Skeletal muscle tissue (tissue), 4 donors: ENCODE results near the gene LOXL3. TPM values are rescaled to one million over a fixed set of nuclear protein-coding genes. Genes with fewer than 3 reads are reported as not detected.

Source experiments
- H3K27ac ChIP-seq: one replicate; pipeline ENCODE4 v1.7.0; 2013; ENCODE audit warnings: mild to moderate bottlenecking, low read depth, low read length, inconsistent platforms
- H3K27me3 ChIP-seq, 3 donors: one replicate each; pipeline ENCODE4 v1.7.0; 2013; ENCODE audit warnings: low read length in 3 of 3; ENCODE audit not compliant: control insufficient read depth in 3 of 3, insufficient read depth in 3 of 3
- H3K36me3 ChIP-seq, 3 donors: one replicate each; pipeline ENCODE4 v1.7.0; 2013; ENCODE audit warnings: low read length in 3 of 3; ENCODE audit not compliant: control insufficient read depth in 3 of 3, insufficient read depth in 3 of 3
- H3K4me1 ChIP-seq, 3 donors: one replicate each; pipeline ENCODE4 v1.7.0; 2013; ENCODE audit warnings: low read length in 3 of 3, mild to moderate bottlenecking in 3 of 3; ENCODE audit not compliant: control insufficient read depth in 3 of 3, insufficient read depth in 3 of 3
- H3K4me3 ChIP-seq, 3 donors: one replicate each; pipeline ENCODE4 v1.7.0; 2013; ENCODE audit warnings: low read length in 3 of 3
- H3K9ac ChIP-seq, 3 donors: one replicate each; pipeline ENCODE4 v1.7.0; 2013; ENCODE audit warnings: low read length in 3 of 3, mild to moderate bottlenecking in 3 of 3, moderate library complexity in 2 of 3, low read depth in 1 of 3
- H3K9me3 ChIP-seq, 3 donors: one replicate each; pipeline ENCODE4 v1.7.0; 2013; ENCODE audit warnings: low read length in 3 of 3; ENCODE audit not compliant: control insufficient read depth in 3 of 3
- total RNA-seq: library from RNA; depleted of rRNA; stranded (reverse); fragments of >200 nt; gene quantifications from one replicate; pipeline ENCODE4 v1.2.3, GENCODE V29; 2014
- donor health status: Osteomylitis.

Gene LOXL3
- total RNA-seq, 1 donor from 2014 or later: 8.4 TPM

GRCh38 chr2:74507926-74508520 lies 45.7 kb downstream of the LOXL3 start:
- no peaks in the 10 kb centered on the region for H3K9me3 ChIP-seq
- H3K36me3 ChIP-seq: peaks cover 16 to 19% (median 18%) of the 10 kb centered on the region in 3 donors
- H3K9ac ChIP-seq: peak overlapping the region; percentile 88 to 99 (median 98)
- H3K4me1 ChIP-seq: peaks cover 24 to 29% (median 26%) of the 10 kb centered on the region in 3 donors
- H3K27me3 ChIP-seq: peaks cover 35 to 53% (median 39%) of the 10 kb centered on the region in 3 donors
- H3K27ac ChIP-seq: peak overlapping the region; percentile 98
- H3K4me3 ChIP-seq: peak overlapping the region; percentile 97 to 100 (median 99)

DNA sequence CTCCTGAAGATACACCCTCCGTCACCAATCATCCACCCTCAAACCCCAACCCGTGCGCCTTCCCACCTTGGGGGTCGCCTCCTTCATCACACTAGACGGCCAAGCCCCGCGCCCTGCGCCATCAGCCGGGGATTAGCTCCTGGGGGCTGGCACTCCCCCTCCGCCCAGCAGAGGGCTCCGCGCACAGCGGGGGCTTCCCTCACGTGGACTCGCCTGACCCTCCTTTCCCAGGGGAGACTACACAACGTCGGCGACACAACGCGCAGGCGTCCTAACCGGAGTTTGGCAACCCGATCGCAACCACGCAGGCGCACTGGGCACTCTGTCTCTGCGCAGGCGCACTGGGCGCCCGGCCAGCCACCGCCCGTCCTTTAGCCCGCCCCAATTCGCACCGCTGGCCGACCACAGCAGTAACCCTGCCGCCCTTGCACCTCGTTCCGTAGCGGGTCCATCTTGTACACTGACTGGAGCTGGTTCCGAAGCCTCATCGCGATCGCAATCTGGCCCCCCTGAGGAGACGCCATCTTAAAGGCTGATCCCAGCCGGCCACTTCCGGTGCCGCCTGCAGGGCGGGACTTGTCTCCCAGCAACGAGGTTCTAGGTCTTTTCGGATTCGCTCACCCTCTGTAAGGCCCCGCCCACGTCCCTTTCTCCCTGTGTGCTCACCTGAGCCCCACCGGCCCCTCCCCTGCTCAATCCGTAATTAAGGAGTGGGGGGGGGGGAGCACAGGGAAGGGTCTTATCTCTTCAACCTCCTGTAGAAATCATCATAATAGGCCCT lies 46.4 kb downstream of the LOXL3 start, which contains the start of gene PCGF1:
PCGF1 (minus strand) TSS at position 551 of the 781 bp plus-strand sequence; CDS start at position 524, 27 bp downstream.
- Histone ChIP-seq H3K4me1 (peaks cover 24 to 30% (median 26%) of the 10 kb centered on the region in 3 donors), H3K9ac (peak within 1 kb of the TSS; percentile 88 to 99 (median 98)), H3K27me3 (peaks cover 34 to 54% (median 36%) of the 10 kb centered on the region in 3 donors)

GRCh38 chr2:74505448-74506246 lies 48.1 kb downstream of the LOXL3 start:
- H3K9ac ChIP-seq: peak overlapping the region in 1 of 3 donors; percentile 25
- H3K4me1 ChIP-seq: peaks cover 24 to 31% (median 26%) of the 10 kb centered on the region in 3 donors
- H3K27me3 ChIP-seq: peaks cover 31 to 53% (median 36%) of the 10 kb centered on the region in 3 donors
- no peak overlapping the region for H3K27ac ChIP-seq
- peaks cover 16 to 19% (median 18%) of the 10 kb centered on the region in 3 donors for H3K36me3 ChIP-seq
- peak overlapping the region; percentile 3 to 29 (median 7) for H3K4me3 ChIP-seq
- no peaks in the 10 kb centered on the region for H3K9me3 ChIP-seq

More for the DNA sequence above, 46.4 kb downstream of the LOXL3 start, which contains the start of gene PCGF1:
- H3K4me3 ChIP-seq: peak within 1 kb of the TSS; percentile 97 to 100 (median 99)
- no peaks in the 10 kb centered on the region for H3K9me3 ChIP-seq
- H3K27ac ChIP-seq: peak within 1 kb of the TSS; percentile 98
- H3K36me3 ChIP-seq: peaks cover 16 to 19% (median 18%) of the 10 kb centered on the region in 3 donors

- peaks cover 31 to 58% (median 37%) of the 10 kb centered on the region in 3 donors for H3K27me3 ChIP-seq
- H3K9me3 ChIP-seq: no peaks in the 10 kb centered on the region
- H3K27ac ChIP-seq: peak overlapping the region; percentile 77
- H3K4me3 ChIP-seq: peak overlapping the region in 1 of 3 donors; percentile 86
- peaks cover 26 to 34% (median 26%) of the 10 kb centered on the region in 3 donors for H3K4me1 ChIP-seq
- H3K36me3 ChIP-seq: peaks cover 16 to 19% (median 18%) of the 10 kb centered on the region in 3 donors
- no peak overlapping the region for H3K9ac ChIP-seq
Measured at GRCh38 chr2:74504591-74504990, 49.2 kb downstream of the LOXL3 start.

DNA sequence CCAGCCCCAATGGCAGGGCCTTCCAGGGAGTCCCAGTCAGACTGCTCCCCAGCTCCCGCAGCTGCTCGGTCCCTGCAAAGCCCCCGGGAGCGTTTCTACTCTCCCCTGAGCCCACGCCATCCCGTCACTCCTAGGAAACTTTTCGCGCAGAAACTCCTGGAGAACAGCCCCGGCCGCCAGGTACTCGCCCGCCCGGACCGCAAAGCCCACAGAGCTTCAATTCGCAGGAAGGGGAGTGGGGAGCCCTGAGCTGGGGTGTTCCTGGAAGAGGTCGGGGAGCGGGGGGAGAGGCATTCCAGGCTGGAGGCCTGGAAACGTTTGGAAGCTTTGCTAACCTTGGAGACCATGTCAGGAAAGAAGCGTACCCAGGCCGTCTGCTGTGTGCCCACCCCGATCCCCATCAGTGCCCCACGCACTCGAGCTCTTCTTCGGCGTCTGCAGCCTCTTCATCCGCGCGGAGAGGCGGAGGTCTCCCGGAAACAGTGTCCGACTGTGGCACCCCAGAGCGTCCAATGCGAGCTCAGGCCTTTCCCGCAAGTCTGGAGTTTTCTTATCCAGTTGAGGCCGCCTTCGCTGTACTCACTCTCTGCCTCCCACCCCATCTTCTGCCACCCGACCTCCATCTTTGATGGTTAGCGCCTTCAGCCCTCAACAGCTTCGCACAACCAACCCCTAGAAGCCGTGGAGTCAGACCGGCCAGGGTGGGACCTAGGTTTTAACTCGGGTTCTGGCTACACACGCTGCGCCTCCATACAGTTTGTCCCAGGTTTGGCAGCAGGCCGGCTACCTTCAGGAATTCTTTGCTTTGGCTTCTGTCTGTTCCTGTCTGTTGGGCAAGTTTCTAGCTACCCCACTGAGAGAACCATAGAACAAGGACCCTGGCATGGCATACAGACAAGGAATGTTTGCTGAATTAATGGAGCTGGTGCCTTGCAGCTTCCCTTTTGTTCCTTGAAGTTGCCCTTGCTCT lies 50.0 kb downstream of the LOXL3 start:
- peak overlapping the region; percentile 61 to 86 (median 74) for H3K4me3 ChIP-seq
- peaks cover 31 to 40% (median 33%) of the 10 kb centered on the region in 3 donors for H3K4me1 ChIP-seq
- no peaks in the 10 kb centered on the region for H3K9me3 ChIP-seq
- peak overlapping the region; percentile 77 for H3K27ac ChIP-seq
- H3K9ac ChIP-seq: peak overlapping the region; percentile 59 to 79 (median 79)
- H3K27me3 ChIP-seq: peaks cover 37 to 65% (median 43%) of the 10 kb centered on the region in 3 donors
- peaks cover 16 to 19% (median 18%) of the 10 kb centered on the region in 3 donors for H3K36me3 ChIP-seq

GRCh38 chr2:74502720-74503505 lies 50.8 kb downstream of the LOXL3 start:
- Histone ChIP-seq H3K9ac (peak overlapping the region; percentile 59 to 79 (median 79)), H3K27me3 (peaks cover 45 to 73% (median 52%) of the 10 kb centered on the region in 3 donors), H3K27ac (peak overlapping the region; percentile 77), H3K4me3 (peak overlapping the region; percentile 61 to 86 (median 74)), H3K4me1 (peaks cover 38 to 44% (median 40%) of the 10 kb centered on the region in 3 donors), H3K9me3 (no peaks in the 10 kb centered on the region), H3K36me3 (peaks cover 16 to 19% (median 18%) of the 10 kb centered on the region in 3 donors)

- Histone ChIP-seq H3K4me1 (peaks cover 42 to 47% (median 45%) of the 10 kb centered on the region in 3 donors), H3K9ac (peak overlapping the region; percentile 59 to 79 (median 79)), H3K27me3 (peaks cover 50 to 80% (median 59%) of the 10 kb centered on the region in 3 donors), H3K27ac (peak overlapping the region; percentile 77), H3K9me3 (no peaks in the 10 kb centered on the region), H3K36me3 (peaks cover 16 to 19% (median 18%) of the 10 kb centered on the region in 3 donors), H3K4me3 (peak overlapping the region; percentile 61 to 86 (median 74))
Measured at GRCh38 chr2:74502147-74502719, 51.5 kb downstream of the LOXL3 start.
